Fibroblast of mammary gland (primary cell): ENCODE results near the gene MILR1.
A peak's percentile ranks its signal among the peaks of the same experiment; 100 is the strongest.
"Not testable (repeated sequence)": the region's sequence is repeated elsewhere in the genome, so short reads cannot be mapped to it uniquely, and the experiment has no call there.

ENCODE experiments used
- DNase-seq: peaks from one replicate; pipeline ENCODE4 v3.0.0-alpha.2; 2010; ENCODE audit warnings: low read depth
- H3K4me3 ChIP-seq: 2 replicates; pipeline ENCODE4 v1.5.1; 2011; ENCODE audit warnings: low read depth, mild to moderate bottlenecking, low read length, moderate library complexity; ENCODE audit not compliant: control insufficient read depth
- TF ChIP-seq, protein P1 (sequence below): conservative IDR thresholded peaks from 2 replicates; pipeline ENCODE4 v1.5.1; 2011; ENCODE audit warnings: low read depth, low read length, inconsistent platforms; ENCODE audit not compliant: control insufficient read depth, insufficient read depth

The MILR1 gene

DNA sequence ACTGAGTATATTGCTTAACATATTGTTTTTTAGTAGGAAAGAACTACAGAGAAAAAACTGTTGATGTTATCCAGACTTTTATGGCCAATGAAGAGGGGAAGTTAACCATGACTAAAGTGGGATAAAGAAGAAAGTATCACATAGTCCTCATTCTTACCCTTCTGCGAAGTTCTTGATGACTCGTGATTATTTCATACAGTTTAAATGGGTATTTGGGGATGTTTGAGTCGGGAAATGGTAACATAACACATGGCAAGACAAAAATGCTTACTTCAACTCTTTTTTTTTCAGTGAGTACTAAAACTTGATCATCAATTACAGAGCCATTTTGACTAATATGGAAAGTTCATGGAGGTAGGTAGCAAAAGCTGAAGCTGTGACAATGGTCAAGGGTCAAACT lies 43.1 kb downstream of the MILR1 start:
- no peak overlapping the region for H3K4me3 ChIP-seq
- DNase-seq: peak; percentile 80
- TF ChIP-seq, protein P1, sequence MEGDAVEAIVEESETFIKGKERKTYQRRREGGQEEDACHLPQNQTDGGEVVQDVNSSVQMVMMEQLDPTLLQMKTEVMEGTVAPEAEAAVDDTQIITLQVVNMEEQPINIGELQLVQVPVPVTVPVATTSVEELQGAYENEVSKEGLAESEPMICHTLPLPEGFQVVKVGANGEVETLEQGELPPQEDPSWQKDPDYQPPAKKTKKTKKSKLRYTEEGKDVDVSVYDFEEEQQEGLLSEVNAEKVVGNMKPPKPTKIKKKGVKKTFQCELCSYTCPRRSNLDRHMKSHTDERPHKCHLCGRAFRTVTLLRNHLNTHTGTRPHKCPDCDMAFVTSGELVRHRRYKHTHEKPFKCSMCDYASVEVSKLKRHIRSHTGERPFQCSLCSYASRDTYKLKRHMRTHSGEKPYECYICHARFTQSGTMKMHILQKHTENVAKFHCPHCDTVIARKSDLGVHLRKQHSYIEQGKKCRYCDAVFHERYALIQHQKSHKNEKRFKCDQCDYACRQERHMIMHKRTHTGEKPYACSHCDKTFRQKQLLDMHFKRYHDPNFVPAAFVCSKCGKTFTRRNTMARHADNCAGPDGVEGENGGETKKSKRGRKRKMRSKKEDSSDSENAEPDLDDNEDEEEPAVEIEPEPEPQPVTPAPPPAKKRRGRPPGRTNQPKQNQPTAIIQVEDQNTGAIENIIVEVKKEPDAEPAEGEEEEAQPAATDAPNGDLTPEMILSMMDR: no peak

DNA sequence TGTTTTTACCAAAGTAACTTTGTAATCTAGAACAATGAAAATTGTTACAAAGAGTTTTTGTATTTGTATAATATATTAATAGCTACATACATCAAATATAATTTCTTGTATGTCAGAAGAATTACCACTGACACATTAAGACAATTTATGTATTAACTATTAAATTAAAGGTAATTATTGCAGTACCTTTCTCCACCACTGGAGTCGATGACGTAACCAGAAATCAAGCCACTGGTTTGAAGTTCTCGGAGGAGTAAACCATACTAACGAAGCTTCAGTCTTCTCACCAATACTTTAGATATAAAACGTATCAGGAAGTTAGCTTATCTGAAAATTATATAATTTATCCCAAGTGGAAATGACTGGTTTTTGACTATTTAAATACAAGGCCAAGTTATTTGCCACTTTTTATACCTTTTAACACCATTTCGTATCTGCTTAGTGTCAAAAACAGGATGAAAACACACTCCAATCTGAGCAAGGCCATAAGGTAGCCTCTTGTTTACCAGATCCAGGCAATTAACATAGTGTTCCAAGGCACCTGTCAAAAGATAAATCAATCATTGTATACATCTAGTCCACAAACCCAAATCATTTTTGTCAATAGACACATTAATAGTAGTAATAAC lies 43.7 kb downstream of the MILR1 start:
- peak; percentile 47 for DNase-seq
- H3K4me3 ChIP-seq: no peak overlapping the region
- TF ChIP-seq, protein P1: peak; percentile 56

DNA sequence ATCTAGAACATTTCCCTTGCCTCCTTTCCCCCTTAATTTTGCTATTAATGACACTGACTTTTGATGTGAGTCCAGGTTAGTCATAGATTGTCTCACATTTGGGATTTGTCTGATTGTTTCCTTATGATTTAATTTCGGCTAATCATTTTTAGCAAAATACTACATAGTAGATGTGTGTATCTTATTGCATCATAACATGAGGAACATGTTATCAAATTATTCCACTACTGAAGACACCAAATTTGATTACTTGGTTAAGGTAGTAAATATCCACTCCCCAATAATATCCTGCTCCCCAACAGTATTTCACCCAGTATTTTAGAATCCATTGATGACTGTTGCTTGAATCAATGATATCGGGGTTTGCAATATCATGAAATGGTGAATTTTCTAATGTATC lies 45.2 kb downstream of the MILR1 start:
- TF ChIP-seq, protein P1: no peak
- no peak overlapping the region for H3K4me3 ChIP-seq
- DNase-seq: no peak

DNA sequence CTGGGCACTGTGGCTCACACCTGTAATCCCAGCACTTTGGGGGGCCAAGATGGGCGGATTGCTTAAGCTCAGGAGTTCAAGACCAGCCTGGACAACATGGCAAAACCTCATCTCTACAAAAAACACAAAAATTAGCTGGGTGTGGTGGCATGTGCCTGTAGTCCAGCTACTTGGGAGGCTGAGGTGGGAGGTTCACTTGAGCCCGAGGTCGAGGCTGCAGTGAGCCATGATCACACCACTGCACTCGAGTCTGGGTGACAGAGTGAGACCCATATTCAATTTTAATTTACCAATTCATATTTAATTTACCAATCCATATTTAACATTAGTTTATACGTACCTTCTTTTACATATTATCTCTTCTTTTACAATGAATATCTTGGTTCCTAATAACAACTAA lies 46.4 kb downstream of the MILR1 start:
- H3K4me3 ChIP-seq, DNase-seq: not testable (repeated sequence)

DNA sequence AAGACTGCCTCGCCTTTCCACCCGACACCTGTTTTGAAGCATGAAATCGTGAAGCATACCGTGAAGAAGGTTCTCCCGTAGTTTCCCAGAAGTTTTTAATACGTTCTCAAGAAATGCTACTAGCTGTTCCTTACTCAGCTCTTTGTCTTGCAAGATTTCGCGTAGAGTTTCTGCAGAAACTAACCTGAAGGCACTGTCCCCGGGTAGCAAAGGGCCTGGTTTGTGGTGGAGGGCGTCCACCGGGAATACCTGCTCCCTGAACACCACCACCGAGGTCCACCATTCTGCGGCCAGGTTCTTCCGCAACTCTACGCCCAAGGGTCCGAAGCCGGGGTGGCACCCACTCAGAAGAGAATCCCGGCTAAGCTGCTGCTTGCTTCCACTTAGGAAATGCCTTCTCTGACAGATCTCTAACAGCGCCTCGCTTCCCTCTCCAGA lies 47.5 kb downstream of the MILR1 start:
- TF ChIP-seq, protein P1: no peak
- no peak for DNase-seq
- peak overlapping the region; percentile 85 for H3K4me3 ChIP-seq

DNA sequence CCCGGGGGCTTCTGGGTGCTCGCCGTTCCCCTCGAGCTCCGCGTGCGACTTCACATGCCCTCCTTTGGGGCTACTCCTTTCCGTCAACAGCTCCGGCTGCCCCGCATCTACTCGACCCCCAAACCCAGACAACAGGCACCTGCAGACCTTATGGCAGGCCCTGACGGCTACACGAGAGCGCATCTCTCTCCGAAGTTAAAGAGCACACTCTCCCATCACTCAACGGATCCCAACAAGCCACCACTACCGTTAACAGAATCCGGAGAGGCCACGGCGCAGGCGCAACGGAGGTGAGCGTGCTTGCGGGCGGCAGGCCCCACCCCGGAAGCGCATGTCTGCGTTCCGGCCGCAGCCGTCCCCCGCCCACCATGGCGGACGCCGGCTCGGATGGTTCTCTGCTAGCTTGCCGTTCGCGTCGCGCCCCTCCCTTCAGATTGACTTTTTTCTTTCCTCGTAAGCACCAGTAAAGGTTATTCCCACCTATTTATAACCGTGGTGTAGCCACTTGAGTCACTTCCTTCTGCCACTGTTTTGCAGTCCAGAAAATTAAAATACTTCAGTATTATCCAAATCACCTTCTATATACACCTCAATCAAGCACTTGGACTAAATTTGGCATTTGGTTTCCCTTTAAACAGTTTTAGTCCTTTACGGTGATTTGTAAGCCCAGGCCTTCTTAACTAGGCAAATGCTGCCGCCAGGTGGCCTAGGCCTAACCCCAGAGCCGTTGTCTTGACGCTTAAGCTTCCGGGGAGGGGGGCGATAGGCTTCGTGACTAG lies 48.1 kb downstream of the MILR1 start, which contains the start of gene POLG2:
Gene POLG2, minus strand, starts transcription at position 269 of the 779 bp plus-strand sequence. Its CDS starts 86 bp downstream, at position 183.
- H3K4me3 ChIP-seq: peak within 1 kb of the TSS; percentile 85
- TF ChIP-seq, protein P1: peak; percentile 50
- peak; percentile 88 for DNase-seq

DNA sequence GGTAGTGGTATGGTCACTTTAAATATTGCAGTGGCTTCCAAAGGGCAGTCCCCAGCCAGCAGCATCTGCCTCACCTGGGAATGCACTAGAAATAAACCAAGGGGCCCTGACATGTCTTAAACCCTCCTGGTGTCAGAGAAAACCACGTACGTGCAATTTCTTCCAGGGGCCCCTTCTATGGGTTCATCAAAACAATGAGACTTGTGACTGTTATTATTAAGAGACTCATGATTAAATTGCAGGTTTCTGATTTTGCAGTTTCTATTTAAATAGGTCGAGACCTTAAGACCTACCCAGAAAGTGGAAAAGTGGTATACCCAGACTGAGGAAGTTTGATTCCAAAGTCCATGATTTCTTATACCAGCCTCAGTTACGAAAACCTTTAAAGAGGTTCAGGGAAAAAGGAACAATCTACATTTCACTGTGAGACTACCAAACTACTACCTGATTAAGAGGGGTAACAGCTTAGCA lies 48.7 kb downstream of the MILR1 start:
- peak overlapping the region; percentile 85 for H3K4me3 ChIP-seq
- DNase-seq: no peak
- TF ChIP-seq, protein P1: no peak
